ENCODE data around the gene KCNJ10.

DNA sequence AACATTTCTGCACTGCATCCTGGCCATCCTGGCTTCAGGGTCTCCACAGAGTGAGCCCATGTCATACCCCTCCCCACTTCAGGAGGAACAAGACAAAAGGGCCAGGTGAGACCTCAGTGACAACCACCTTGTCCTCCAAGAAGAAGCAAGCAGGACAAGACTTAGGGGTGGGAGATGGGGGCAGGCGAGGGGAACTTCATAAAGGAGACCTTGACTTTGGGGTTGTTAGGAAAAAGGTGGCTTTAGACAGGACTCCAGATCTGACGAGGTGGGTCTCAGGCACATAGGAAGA lies 91.9 kb downstream of the KCNJ10 start:
- TF ChIP-seq SP2 (tag by site-specific recombination; IDR thresholded peaks at IDR 0.05) (no peak), ZNF776 (tag by site-specific recombination; IDR thresholded peaks at IDR 0.05; ENCODE audit: borderline replicate concordance) (no peak), CTCF (tag by site-specific recombination; IDR thresholded peaks at IDR 0.05) (no peak)
